Measurements from ENCODE around the gene CPB1.

- no peak for TF ChIP-seq CTCF (IDR thresholded peaks at IDR 0.05)
- TF ChIP-seq POLR2A (IDR thresholded peaks at IDR 0.05), result no peak
These were observed 36.2 kb downstream of the CPB1 start for GRCh38 chr3:148863814-148864213.

All from Peyer's patch (tissue), 4 donors.